Amygdala (tissue), 56 donors: ENCODE measurements around the gene MED12L.

Source experiments
- DNase-seq, 56 donors: peaks; one replicate each; lab custom pipeline; 2025; lab: John Stamatoyannopoulos, UW

Gene MED12L

GRCh38 chr3:151432616-151433372, 347.3 kb downstream of the MED12L start:
- DNase-seq, result peak in 1 of 56 donors; percentile 5

- DNase-seq, result no peak
Observed at GRCh38 chr3:151434151-151434890, 348.9 kb downstream of the MED12L start.

GRCh38 chr3:151436675-151437446, 351.4 kb downstream of the MED12L start:
- DNase-seq, result no peak

GRCh38 chr3:151437906-151438305, 352.4 kb downstream of the MED12L start:
- no peak for DNase-seq

GRCh38 chr3:151439652-151440125, 354.2 kb downstream of the MED12L start:
- DNase-seq, result peak in 4 of 56 donors; percentile 6 to 43 (median 18)

- DNase-seq, result no peak
Observed at GRCh38 chr3:151440940-151441339, 355.5 kb downstream of the MED12L start.

GRCh38 chr3:151443583-151443982, 358.1 kb downstream of the MED12L start:
- DNase-seq, result no peak

- no peak for DNase-seq
Observed at GRCh38 chr3:151445273-151446001, 360.0 kb downstream of the MED12L start.

GRCh38 chr3:151446002-151446340, 360.5 kb downstream of the MED12L start:
- DNase-seq, result no peak

GRCh38 chr3:151452368-151452767, 366.9 kb downstream of the MED12L start:
- no peak for DNase-seq

GRCh38 chr3:151452841-151453240, 367.4 kb downstream of the MED12L start:
- DNase-seq, result no peak

GRCh38 chr3:151456065-151456464, 370.6 kb downstream of the MED12L start:
- DNase-seq, result no peak

GRCh38 chr3:151459358-151459757, 373.9 kb downstream of the MED12L start:
- DNase-seq, result no peak

- DNase-seq, result no peak
Observed at GRCh38 chr3:151460228-151460627, 374.8 kb downstream of the MED12L start.

- DNase-seq, result peak in 6 of 56 donors; percentile 4 to 44 (median 14)
Observed at GRCh38 chr3:151460774-151461450, 375.4 kb downstream of the MED12L start, which contains the start of gene IGSF10. Gene IGSF10 (minus strand): TSS chr3:151461061. CDS start chr3:151458709, 2,352 bp downstream.

- DNase-seq, result no peak
Observed at GRCh38 chr3:151462278-151462780, 376.9 kb downstream of the MED12L start.

GRCh38 chr3:151462991-151463390, 377.5 kb downstream of the MED12L start:
- DNase-seq, result no peak

GRCh38 chr3:151467069-151467468, 381.6 kb downstream of the MED12L start:
- no peak for DNase-seq

GRCh38 chr3:151468284-151468917, 382.9 kb downstream of the MED12L start:
- DNase-seq, result peak in 5 of 56 donors; percentile 2 to 40 (median 7)
